Adrenal gland (tissue), 5 donors: Measurements from ENCODE around the gene SSB.

Experiments
- POLR2A ChIP-seq, 2 donors: fragments of 450-650 bp; IDR thresholded peaks; one replicate each; pipeline ENCODE4 v1.6.1; 2017; ENCODE audit warnings: antibody characterized with exemption in 2 of 2, mild to moderate bottlenecking in 2 of 2, moderate library complexity in 1 of 2
- TF ChIP-seq, protein P1 (sequence below), 6 experiments: fragments of 450-650 bp in 4 of 6; fragments of 200-600 bp in 2 of 6; sonication (generic) in 1 of 6; IDR thresholded peaks; 1 replicate in 5 of 6; 2 replicates in 1 of 6; pipeline versions ENCODE4 v1.5.1 to v1.8.0; 2016 to 2021; ENCODE audit warnings: antibody characterized with exemption in 6 of 6, mild to moderate bottlenecking in 2 of 6, moderate library complexity in 1 of 6
- donor health status: DM: no; HTN: no; CAD: no.

DNA sequence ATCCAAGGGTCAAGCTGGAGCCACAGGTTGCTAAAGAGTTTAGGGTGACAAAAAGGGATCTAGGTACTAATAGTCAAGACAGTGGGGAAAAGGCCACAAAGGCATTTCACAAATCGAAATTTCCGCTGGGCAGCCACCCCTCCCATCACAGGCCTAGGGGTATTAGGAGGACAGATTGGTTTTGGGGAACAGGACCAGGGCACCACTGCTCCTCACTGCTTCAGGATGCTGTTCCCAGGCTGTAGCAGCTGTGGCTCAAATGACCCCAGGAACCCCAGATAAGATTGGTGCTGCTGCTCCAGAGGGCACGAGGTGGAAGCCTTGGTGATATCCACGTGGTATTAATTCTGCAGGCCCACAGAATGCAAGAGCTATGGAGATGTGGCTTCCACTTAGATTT lies 42.3 kb upstream of the SSB start:
- TF ChIP-seq, protein P1, sequence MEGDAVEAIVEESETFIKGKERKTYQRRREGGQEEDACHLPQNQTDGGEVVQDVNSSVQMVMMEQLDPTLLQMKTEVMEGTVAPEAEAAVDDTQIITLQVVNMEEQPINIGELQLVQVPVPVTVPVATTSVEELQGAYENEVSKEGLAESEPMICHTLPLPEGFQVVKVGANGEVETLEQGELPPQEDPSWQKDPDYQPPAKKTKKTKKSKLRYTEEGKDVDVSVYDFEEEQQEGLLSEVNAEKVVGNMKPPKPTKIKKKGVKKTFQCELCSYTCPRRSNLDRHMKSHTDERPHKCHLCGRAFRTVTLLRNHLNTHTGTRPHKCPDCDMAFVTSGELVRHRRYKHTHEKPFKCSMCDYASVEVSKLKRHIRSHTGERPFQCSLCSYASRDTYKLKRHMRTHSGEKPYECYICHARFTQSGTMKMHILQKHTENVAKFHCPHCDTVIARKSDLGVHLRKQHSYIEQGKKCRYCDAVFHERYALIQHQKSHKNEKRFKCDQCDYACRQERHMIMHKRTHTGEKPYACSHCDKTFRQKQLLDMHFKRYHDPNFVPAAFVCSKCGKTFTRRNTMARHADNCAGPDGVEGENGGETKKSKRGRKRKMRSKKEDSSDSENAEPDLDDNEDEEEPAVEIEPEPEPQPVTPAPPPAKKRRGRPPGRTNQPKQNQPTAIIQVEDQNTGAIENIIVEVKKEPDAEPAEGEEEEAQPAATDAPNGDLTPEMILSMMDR (IDR thresholded peaks at IDR 0.05): no peak
- TF ChIP-seq POLR2A (IDR thresholded peaks at IDR 0.05): no peak
